Body of pancreas (tissue), 4 donors: ENCODE results near the gene HSF4.

Source experiments
- POLR2A ChIP-seq, 3 donors: fragments of 450-650 bp; IDR thresholded peaks; one replicate each; pipeline ENCODE4 v1.6.1; 2016; ENCODE audit warnings: antibody characterized with exemption in 3 of 3, mild to moderate bottlenecking in 2 of 3
- TF ChIP-seq, protein P1 (sequence below), 7 experiments: fragments of 450-650 bp in 4 of 7; fragments of 200-600 bp in 3 of 7; sonication (generic) in 3 of 7; IDR thresholded peaks; one replicate each; pipeline ENCODE4 v1.5.1; 2016 to 2019; ENCODE audit warnings: antibody characterized with exemption in 7 of 7

DNA sequence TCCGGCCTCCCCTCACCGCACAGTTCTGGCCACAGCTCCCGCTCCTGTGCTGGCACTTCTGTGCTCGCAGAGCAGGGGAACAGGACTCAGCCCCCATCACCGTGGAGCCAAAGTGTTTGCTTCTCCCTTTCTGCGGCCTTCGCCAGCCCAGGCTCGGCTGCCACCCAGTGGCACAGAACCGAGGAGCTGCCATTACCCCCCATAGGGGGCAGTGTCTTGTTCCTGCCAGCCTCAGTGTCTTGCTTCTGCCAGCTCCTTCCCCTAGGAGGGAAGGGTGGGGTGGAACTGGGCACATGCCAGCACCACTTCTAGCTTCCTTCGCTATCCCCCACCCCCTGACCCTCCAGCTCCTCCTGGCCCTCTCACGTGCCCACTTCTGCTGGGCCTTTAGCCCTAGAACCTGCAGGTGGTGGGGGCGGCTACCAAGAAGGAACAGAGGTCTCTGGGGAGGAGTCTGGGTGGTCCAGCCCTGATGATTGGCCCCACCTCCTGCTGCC lies 33.7 kb downstream of the HSF4 start:
- TF ChIP-seq POLR2A (IDR thresholded peaks at IDR 0.05): no peak
- TF ChIP-seq, protein P1, sequence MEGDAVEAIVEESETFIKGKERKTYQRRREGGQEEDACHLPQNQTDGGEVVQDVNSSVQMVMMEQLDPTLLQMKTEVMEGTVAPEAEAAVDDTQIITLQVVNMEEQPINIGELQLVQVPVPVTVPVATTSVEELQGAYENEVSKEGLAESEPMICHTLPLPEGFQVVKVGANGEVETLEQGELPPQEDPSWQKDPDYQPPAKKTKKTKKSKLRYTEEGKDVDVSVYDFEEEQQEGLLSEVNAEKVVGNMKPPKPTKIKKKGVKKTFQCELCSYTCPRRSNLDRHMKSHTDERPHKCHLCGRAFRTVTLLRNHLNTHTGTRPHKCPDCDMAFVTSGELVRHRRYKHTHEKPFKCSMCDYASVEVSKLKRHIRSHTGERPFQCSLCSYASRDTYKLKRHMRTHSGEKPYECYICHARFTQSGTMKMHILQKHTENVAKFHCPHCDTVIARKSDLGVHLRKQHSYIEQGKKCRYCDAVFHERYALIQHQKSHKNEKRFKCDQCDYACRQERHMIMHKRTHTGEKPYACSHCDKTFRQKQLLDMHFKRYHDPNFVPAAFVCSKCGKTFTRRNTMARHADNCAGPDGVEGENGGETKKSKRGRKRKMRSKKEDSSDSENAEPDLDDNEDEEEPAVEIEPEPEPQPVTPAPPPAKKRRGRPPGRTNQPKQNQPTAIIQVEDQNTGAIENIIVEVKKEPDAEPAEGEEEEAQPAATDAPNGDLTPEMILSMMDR (IDR thresholded peaks at IDR 0.05): peak; percentile 22 to 81 (median 69)
